ENCODE data around the gene GABRE. TPM values are rescaled to one million over a fixed set of nuclear protein-coding genes. Genes with fewer than 3 reads are reported as not detected.

Gene GABRE
- total and polyA plus RNA-seq, 10 of the 15 experiments (the other 5 are each of a cell fraction or from before 2014, with no cell fraction given): 0.01 to 0.15 (median 0.10) TPM; not detected in 6

DNA sequence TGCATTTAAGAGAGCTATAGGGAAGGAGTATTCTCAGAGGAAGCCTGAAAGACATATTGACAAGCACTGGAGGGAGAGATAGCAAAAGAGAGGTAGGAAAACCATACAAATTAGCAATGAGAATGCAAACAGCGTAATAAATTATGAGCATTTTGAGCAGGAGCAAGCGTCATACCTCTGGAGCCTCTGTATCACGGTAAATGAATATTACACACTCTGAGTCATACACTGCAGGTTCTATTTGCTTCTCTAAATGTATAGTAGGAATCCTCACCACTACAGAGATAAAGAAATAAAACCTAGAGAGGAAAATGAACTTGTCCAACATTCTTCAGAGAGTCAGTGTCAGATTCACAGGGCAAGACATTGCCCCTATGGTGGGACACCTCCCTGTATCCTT lies 46.4 kb upstream of the GABRE start:
- Histone ChIP-seq H2AFZ (ENCODE audit: control insufficient read depth, low read depth, low read length) (no peak overlapping the region), H3K27me3 (replicated peaks in 1 of 2; ENCODE audit: control insufficient read depth in 2 of 2, insufficient read depth in 2 of 2, low read length in 1 of 2) (no peaks in the 10 kb centered on the region), H3K9ac (ENCODE audit: control insufficient read depth, insufficient read depth, low read length) (no peak overlapping the region), H3K36me3 (ENCODE audit: control insufficient read depth in 2 of 2, insufficient read depth in 2 of 2, low read length in 1 of 2) (no peaks in the 10 kb centered on the region), H3K27ac (ENCODE audit: control insufficient read depth, insufficient read depth) (no peak overlapping the region), H3K4me3 (no peak overlapping the region), H3K9me3 (replicated peaks; ENCODE audit: control insufficient read depth, insufficient read depth, low read length) (no peaks in the 10 kb centered on the region), H3K79me2 (ENCODE audit: control insufficient read depth, insufficient read depth, low read length) (no peaks in the 10 kb centered on the region), H3K4me1 (ENCODE audit: control insufficient read depth, insufficient read depth, low read length) (no peaks in the 10 kb centered on the region), H4K20me1 (ENCODE audit: control insufficient read depth, insufficient read depth) (no peaks in the 10 kb centered on the region), H3K4me2 (ENCODE audit: control insufficient read depth, insufficient read depth) (no peak overlapping the region)
- intact Hi-C loops (cut with micrococcal nuclease; ENCODE audit: unreplicated experiment) (no loop called here), in situ Hi-C loops (cut with MboI) (no loop called here)
- DNase-seq (ENCODE audit: low read depth, low spot score) (no peak), FAIRE-seq (no peak), ATAC-seq (no peak)
- ChIA-PET RAD21 (ENCODE audit: unreplicated experiment) (no interaction called here), CTCF (no interaction called here), POLR2A (no interaction called here), SMC1A (ENCODE audit: uncharacterized antibody, unreplicated experiment) (no interaction called here)
- WGBS (ENCODE audit: insufficient coverage, insufficient replicate concordance, low lambda C conversion rate, missing lambda C conversion rate): 50% methylated on average over 3 of the region's 3 CpGs
- BruUV-seq (replicated peaks): no TSS peak
- no peak for TF ChIP-seq CBX3 (IDR thresholded peaks at IDR 0.05; ENCODE audit: borderline replicate concordance, low read depth)
- TF ChIP-seq SIX5 (IDR thresholded peaks at IDR 0.05; ENCODE audit: low read depth, low read length, severe bottlenecking): no peak
- TF ChIP-seq, protein P1, sequence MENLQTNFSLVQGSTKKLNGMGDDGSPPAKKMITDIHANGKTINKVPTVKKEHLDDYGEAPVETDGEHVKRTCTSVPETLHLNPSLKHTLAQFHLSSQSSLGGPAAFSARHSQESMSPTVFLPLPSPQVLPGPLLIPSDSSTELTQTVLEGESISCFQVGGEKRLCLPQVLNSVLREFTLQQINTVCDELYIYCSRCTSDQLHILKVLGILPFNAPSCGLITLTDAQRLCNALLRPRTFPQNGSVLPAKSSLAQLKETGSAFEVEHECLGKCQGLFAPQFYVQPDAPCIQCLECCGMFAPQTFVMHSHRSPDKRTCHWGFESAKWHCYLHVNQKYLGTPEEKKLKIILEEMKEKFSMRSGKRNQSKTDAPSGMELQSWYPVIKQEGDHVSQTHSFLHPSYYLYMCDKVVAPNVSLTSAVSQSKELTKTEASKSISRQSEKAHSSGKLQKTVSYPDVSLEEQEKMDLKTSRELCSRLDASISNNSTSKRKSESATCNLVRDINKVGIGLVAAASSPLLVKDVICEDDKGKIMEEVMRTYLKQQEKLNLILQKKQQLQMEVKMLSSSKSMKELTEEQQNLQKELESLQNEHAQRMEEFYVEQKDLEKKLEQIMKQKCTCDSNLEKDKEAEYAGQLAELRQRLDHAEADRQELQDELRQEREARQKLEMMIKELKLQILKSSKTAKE (IDR thresholded peaks at IDR 0.05; ENCODE audit: low read depth, poor library complexity, severe bottlenecking): no peak
- TF ChIP-seq HCFC1 (IDR thresholded peaks at IDR 0.05; ENCODE audit: low read length): no peak
- TF ChIP-seq, protein P2, sequence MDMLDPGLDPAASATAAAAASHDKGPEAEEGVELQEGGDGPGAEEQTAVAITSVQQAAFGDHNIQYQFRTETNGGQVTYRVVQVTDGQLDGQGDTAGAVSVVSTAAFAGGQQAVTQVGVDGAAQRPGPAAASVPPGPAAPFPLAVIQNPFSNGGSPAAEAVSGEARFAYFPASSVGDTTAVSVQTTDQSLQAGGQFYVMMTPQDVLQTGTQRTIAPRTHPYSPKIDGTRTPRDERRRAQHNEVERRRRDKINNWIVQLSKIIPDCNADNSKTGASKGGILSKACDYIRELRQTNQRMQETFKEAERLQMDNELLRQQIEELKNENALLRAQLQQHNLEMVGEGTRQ (IDR thresholded peaks at IDR 0.05; ENCODE audit: borderline replicate concordance, low read depth, low read length): no peak
- TF ChIP-seq, protein P3, sequence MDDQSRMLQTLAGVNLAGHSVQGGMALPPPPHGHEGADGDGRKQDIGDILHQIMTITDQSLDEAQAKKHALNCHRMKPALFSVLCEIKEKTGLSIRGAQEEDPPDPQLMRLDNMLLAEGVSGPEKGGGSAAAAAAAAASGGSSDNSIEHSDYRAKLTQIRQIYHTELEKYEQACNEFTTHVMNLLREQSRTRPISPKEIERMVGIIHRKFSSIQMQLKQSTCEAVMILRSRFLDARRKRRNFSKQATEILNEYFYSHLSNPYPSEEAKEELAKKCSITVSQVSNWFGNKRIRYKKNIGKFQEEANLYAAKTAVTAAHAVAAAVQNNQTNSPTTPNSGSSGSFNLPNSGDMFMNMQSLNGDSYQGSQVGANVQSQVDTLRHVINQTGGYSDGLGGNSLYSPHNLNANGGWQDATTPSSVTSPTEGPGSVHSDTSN (IDR thresholded peaks at IDR 0.05; ENCODE audit: insufficient replicate concordance, low read depth, low read length): no peak
- no peak for TF ChIP-seq SUZ12 (IDR thresholded peaks at IDR 0.05; ENCODE audit: unreplicated experiment)
- TF ChIP-seq MYB (IDR thresholded peaks at IDR 0.05; ENCODE audit: borderline replicate concordance, low read depth, low read length): no peak
- TF ChIP-seq EP300 (IDR thresholded peaks at IDR 0.05; ENCODE audit: borderline replicate concordance in 1 of 2, control insufficient read depth in 1 of 2, low read depth in 2 of 2, low read length in 2 of 2): no peak
- TF ChIP-seq TCF12 (IDR thresholded peaks at IDR 0.05; ENCODE audit: low read depth, low read length): no peak
- TF ChIP-seq HDAC6 (IDR thresholded peaks at IDR 0.05; ENCODE audit: unreplicated experiment): no peak
- no peak for TF ChIP-seq STAT3 (IDR thresholded peaks at IDR 0.05; ENCODE audit: low read depth, low read length)
- TF ChIP-seq, protein P4, sequence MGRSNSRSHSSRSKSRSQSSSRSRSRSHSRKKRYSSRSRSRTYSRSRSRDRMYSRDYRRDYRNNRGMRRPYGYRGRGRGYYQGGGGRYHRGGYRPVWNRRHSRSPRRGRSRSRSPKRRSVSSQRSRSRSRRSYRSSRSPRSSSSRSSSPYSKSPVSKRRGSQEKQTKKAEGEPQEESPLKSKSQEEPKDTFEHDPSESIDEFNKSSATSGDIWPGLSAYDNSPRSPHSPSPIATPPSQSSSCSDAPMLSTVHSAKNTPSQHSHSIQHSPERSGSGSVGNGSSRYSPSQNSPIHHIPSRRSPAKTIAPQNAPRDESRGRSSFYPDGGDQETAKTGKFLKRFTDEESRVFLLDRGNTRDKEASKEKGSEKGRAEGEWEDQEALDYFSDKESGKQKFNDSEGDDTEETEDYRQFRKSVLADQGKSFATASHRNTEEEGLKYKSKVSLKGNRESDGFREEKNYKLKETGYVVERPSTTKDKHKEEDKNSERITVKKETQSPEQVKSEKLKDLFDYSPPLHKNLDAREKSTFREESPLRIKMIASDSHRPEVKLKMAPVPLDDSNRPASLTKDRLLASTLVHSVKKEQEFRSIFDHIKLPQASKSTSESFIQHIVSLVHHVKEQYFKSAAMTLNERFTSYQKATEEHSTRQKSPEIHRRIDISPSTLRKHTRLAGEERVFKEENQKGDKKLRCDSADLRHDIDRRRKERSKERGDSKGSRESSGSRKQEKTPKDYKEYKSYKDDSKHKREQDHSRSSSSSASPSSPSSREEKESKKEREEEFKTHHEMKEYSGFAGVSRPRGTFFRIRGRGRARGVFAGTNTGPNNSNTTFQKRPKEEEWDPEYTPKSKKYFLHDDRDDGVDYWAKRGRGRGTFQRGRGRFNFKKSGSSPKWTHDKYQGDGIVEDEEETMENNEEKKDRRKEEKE (IDR thresholded peaks at IDR 0.05): no peak
- no peak for TF ChIP-seq POU2F2 (IDR thresholded peaks at IDR 0.05; ENCODE audit: borderline replicate concordance, low read depth, low read length)
- no peak for TF ChIP-seq RUNX3 (IDR thresholded peaks at IDR 0.05; ENCODE audit: low read length)
- TF ChIP-seq, protein P5, sequence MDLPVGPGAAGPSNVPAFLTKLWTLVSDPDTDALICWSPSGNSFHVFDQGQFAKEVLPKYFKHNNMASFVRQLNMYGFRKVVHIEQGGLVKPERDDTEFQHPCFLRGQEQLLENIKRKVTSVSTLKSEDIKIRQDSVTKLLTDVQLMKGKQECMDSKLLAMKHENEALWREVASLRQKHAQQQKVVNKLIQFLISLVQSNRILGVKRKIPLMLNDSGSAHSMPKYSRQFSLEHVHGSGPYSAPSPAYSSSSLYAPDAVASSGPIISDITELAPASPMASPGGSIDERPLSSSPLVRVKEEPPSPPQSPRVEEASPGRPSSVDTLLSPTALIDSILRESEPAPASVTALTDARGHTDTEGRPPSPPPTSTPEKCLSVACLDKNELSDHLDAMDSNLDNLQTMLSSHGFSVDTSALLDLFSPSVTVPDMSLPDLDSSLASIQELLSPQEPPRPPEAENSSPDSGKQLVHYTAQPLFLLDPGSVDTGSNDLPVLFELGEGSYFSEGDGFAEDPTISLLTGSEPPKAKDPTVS (IDR thresholded peaks at IDR 0.05; ENCODE audit: low read depth, low read length): no peak
